ENCODE measurements around the gene FER1L5. TPM values are rescaled to one million over a fixed set of nuclear protein-coding genes. Genes with fewer than 3 reads are reported as not detected.

The FER1L5 gene
- total RNA-seq, 1 experiment from 2014 or later, result not detected

DNA sequence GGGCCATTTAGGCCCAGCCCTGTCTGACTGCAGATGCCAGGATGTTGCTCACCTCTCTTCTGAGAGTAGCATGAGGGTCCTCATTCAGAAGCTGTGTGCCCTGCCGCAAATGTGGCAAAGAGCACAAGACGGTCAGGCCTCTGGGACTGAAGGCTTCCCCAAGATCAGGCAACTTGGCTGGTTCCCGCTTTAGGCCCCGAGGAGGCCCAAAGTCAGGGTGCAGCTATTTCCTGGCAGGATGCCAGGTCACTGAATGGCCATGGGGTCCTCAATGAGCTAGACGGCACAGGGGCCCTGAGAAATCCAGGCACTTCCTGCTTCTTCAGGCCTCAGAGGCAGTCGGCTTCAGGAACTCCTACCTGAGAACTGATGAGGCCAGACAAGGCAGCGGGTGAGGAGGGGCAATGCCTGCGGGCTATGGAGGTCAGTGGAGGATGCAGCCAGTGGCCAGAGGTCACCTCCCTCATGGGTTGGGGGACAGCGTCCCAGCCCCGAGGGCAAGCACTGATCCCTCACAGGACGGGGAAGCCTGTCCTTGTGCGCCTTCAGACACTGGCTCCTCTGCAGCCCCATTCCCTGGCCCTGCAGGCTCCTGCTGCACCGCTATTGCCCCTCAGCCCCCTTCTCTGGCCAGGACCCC lies 52.4 kb downstream of the FER1L5 start:
- DNase-seq (ENCODE audit: low read depth), result no peak

GRCh38 chr2:96695602-96696001 lies 53.0 kb downstream of the FER1L5 start:
- no peak for DNase-seq (ENCODE audit: low read depth)

- DNase-seq (ENCODE audit: low read depth), result no peak
Observed at GRCh38 chr2:96697476-96697875, 54.9 kb downstream of the FER1L5 start.

GRCh38 chr2:96698221-96698861 lies 55.8 kb downstream of the FER1L5 start:
- no peak for DNase-seq (ENCODE audit: low read depth)

DNA sequence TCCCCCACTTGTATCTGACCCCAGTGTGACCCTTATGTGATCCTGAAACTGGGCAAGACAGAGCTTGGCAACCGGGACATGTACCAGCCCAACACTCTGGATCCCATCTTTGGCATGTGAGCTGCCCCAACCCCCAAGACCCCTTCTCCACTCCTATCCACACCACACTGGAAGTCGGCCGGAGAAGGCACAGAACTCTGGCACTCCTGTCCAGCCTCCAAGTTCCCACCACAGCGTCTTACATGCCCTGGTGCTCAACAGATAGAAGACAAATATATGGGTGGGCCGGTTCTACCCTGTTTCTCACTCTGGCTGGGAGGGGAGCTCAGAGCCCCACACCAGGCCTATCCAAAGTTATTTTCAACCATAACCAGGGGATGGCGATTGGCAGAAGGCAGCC lies 56.5 kb downstream of the FER1L5 start:
- no peak for DNase-seq (ENCODE audit: low read depth)

- no peak for DNase-seq (ENCODE audit: low read depth)
Observed at GRCh38 chr2:96699621-96700020, 57.1 kb downstream of the FER1L5 start.

GRCh38 chr2:96700086-96700485 lies 57.5 kb downstream of the FER1L5 start:
- no peak for DNase-seq (ENCODE audit: low read depth)

DNA sequence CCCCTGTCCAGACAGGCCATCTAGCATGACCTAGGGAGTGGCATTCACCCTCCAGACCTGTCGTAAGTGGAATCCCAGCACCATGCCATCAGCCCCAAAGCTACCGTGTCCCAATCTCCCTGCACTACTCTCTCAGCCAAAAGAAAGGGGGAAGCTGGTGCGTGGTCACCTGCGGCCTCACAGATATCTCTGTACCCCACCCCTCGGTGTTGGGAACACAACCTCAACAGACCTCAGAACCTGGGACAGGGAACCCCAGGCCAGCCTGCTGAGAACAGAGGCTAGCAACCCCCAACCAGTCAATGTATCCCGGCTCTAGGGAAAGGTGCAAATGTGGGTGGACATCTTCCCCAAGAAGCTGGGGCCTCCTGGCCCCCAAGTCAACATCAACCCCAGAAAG lies 59.1 kb downstream of the FER1L5 start:
- DNase-seq (ENCODE audit: low read depth), result no peak

DNA sequence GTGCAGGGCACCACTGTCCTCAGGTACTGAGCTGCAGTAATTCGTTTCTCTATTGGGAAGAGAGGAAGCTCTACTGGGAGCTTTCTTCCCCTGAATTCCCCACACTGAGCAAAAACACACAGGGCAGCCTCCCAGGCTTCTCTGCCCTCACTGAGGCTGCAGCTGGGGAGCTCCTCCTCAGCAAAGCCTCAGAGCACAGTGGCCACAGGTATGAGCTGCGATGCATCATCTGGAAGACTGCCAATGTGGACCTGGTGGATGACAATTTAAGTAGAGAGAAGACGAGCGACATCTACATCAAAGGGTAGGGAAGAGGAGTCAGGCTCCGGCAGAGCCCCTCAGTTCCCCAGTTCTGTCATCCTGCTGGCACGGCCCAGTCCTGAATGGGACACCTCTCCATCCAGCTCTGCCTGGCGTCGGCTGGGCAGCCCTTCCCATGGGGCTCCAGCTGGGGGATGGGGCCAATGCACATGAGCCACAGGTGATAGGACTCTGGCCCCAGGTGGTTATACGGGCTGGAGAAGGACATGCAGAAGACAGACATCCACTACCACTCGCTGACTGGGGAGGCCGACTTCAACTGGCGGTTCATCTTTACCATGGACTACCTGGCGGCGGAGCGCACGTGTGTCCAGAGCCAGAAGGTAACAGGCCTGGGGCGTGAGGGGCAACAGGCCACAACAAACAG lies 59.7 kb downstream of the FER1L5 start:
- DNase-seq (ENCODE audit: low read depth), result no peak

GRCh38 chr2:96703021-96703751 lies 60.6 kb downstream of the FER1L5 start:
- DNase-seq (ENCODE audit: low read depth), result no peak

DNA sequence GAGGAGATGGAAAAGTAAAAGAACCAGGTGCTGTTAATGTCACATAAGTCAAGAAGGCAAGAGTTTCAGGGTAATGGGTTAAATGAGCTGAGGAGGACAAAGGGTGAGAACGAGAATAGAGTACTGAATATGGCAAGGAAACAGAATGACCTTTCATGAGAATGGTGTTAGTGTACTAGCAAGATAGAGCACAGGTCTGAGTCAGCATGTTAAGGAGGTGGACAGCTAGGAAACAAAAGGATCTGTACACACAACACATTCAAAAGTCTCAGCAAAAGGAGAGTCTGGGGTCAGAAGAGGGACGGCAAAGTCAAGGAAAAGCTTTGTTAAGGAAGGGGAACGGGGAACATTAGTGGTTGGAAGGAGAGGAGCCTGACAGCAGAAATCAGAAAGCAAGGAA lies 68.4 kb downstream of the FER1L5 start:
- no peak for DNase-seq (ENCODE audit: low read depth)

DNA sequence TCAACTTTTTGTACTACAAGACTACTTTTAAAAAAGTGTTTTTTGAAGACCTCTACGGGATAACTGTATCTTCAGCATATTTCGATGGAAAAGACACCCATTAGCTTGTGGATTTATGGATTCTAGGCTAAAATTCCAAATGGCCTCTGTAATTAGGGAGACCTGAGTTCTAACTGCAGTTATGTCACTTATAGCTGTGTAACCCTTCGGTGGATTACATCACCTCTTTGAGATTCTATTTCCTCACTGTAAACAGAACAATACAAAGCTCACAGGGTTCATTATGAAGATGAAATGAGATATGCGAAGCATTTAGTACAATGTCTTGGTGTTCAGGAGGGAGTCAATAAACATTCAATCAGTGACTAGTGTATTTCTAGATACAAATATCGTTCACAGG lies 73.1 kb downstream of the FER1L5 start:
- no peak for DNase-seq (ENCODE audit: low read depth)

DNA sequence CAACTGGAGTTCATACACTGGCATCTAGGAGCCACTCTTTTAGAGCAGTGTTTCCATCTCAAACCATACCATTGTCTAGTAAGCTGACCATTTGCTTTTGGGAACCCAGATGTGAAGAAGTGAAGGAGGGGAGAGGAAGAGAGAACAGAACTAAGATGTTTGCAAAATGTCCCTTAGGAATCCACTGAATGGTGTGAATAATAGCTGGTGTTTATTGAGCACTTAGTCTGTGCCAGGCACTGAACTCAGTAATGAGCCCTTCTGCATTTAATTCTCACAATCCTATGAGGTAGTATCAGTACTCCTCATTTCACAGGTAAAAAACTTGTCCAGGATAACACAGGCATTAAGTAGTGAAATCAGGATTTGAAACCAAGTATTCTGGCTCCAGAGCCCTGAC lies 73.8 kb downstream of the FER1L5 start:
- no peak for DNase-seq (ENCODE audit: low read depth)

DNA sequence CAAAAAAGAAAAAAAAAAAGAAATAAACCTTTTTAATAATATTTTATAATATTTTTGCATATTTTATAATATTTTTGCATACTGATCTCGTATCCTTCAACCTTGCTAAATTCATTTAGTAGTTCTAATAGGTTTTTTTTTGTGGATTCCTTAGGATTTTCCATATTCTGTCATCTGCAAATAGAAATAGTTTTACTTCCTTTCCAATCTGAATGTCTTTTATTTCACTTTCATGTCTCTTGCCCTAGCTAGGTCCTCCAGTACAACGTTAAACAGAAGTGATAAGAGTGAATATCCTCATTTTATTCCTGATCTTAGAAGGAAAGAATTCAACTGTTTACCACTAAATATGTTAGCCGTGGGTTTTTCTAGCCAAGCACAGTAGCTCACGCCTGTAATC lies 83.6 kb downstream of the FER1L5 start:
- DNase-seq (ENCODE audit: low read depth), result no peak

- DNase-seq (ENCODE audit: low read depth), result no peak
Observed at GRCh38 chr2:96727431-96727830, 84.9 kb downstream of the FER1L5 start.

GRCh38 chr2:96729748-96730147 lies 87.2 kb downstream of the FER1L5 start:
- DNase-seq (ENCODE audit: low read depth), result no peak

DNA sequence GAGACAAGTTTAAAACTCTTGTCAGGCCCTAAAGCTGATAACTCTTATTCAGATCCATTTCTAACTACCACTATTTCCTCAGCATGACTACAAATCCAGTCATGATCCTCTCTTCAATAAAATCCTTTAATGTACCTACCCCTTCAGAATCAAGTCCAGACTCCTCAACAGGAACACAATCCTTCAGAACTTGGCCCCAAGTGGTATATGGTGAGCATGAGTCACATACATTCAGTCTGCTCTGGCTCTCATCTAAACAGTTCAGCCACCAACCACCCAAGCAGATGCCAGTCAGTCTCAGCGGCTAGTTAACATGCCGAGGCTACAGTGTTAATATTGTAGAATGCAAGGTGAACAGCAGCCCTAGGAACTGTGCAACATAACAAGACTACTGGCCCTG lies 87.6 kb downstream of the FER1L5 start:
- peak; percentile 1 for DNase-seq (ENCODE audit: low read depth)

DNA sequence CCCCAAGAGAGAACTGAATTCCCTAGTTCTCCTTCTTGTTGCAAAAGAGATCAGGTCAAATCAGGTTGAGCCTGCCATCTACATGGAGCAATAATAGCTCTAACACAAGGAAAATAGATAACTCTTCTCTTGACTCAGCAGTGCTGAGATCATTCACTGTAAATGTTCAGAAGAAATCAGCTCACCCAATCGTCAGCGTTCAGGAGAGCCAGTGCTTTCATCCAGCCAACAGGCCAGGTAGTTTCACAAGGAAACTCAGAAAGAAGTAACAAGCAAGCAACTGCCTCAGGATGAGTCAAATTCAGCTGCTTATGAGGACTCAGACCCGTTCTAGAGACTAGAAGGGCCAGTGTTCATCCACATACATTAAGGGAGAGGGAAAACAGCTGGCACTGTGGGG lies 91.4 kb downstream of the FER1L5 start:
- DNase-seq (ENCODE audit: low read depth), result no peak

DNA sequence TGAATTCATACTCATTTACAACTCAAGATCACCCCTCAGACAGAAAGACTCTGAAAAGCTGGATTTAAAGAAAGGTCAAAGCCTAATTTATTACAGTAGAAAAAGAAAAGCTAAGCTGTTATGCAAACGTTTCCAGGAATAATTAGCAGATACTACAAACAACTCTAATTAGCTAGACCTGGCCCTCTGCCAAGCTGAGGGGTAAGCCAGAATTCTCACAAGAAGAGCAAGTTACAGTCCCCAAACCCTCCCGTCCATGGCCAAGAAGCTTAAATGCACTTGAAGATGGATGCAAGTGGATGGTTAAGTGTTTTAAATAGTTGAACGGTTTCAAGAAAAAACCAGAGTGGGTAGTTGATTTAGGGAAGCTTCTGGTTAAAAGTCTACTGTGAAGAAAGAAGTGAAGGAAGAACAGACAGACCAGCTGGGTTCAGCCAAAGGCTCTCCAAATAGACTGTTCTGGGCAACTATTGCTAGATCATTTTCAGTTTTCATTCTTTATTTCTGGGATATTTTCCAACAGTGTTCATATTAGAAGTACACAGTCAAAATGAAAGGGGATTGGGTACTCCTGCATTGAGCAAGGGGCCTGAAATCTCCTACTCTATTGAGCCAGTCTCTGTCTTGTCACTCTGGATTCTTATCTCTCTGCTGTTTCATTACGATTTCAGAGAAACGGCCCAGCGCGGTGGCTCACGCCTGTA lies 92.5 kb downstream of the FER1L5 start:
- no peak for DNase-seq (ENCODE audit: low read depth)

- DNase-seq (ENCODE audit: low read depth), result no peak
Observed at GRCh38 chr2:96737251-96737650, 94.7 kb downstream of the FER1L5 start.

- DNase-seq (ENCODE audit: low read depth), result no peak
Observed at GRCh38 chr2:96737831-96738230, 95.3 kb downstream of the FER1L5 start.

Data from HT1080 (cell line).